ENCODE results near the gene METTL8.

The METTL8 gene, protein sequence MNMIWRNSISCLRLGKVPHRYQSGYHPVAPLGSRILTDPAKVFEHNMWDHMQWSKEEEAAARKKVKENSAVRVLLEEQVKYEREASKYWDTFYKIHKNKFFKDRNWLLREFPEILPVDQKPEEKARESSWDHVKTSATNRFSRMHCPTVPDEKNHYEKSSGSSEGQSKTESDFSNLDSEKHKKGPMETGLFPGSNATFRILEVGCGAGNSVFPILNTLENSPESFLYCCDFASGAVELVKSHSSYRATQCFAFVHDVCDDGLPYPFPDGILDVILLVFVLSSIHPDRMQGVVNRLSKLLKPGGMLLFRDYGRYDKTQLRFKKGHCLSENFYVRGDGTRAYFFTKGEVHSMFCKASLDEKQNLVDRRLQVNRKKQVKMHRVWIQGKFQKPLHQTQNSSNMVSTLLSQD

DNA sequence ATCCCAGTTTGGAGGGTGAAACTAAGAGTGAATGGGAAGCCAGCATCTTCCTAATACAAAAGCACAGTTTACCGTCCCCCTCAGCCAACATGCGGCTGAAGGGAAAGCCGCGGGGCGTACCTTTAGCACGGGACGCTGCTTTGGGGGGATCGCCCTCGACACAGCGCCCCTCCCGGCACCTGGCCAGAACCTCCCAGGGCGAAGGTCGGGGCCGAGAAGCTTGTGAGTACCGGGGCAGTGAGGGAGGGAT, at the start of gene METTL8:
METTL8 (minus strand) TSS at position 228 of the 250 bp plus-strand sequence. CDS start 41,805 bp downstream, outside the sequence.
- DNase-seq (ENCODE audit: low spot score): no peak

DNA sequence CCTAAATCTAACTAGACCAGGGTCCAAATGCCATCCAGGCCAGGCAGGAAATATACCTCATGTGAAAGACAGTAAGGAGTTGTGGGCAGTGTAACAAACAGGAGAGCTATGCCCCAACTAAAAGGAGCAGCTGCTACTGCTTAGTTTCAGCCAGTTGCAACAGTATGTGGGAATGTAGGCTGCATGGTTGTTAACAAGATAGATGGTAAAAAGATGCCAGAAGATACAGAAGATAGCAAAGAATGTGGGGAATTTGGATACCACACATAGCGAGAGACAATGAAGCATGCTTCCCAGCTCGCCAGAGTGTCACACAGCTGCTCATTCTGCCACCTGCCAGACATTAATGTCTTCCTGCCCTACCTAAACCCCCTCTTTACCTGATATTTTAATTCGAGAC, 49.1 kb upstream of the METTL8 start:
- no peak for DNase-seq (ENCODE audit: low spot score)

DNA sequence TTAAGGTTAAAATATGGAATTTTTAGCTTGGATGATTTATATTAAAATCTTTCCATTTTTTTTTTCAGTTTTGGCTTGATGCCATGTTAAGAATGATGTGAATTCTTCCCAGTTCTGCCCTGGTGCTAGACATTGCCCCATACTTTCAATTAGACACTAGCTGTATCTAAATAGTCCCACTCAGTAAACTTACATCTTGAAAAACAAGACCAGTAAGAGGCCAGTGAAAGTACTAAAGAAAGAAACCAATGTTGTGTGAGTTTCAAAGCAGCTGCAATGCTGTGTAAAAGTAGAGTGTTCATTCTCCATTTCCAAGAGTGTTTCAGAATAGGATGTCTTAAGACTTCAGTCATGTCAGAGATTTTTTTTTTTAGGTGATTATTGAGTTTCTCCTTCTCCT, 48.5 kb upstream of the METTL8 start:
- no peak for DNase-seq (ENCODE audit: low spot score)

DNA sequence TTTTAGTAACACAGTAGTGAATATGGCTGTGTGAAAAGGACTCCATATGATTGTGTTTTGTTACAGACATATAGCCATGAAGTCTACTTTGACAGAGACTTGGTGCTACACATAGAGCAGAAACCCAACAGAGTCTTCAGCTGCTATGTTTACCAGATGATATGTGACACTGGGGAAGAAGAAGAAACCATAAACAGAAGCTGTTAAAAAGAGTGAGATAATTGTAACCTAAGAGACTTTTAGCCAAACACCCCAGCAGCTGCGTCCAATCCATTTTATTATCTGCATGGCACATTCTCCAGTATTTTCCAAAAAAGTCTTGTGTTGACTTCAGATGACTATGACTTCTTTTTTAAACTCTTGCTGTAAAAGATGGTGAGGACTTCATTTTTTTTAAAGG, 47.1 kb upstream of the METTL8 start:
- no peak for DNase-seq (ENCODE audit: low spot score)

DNA sequence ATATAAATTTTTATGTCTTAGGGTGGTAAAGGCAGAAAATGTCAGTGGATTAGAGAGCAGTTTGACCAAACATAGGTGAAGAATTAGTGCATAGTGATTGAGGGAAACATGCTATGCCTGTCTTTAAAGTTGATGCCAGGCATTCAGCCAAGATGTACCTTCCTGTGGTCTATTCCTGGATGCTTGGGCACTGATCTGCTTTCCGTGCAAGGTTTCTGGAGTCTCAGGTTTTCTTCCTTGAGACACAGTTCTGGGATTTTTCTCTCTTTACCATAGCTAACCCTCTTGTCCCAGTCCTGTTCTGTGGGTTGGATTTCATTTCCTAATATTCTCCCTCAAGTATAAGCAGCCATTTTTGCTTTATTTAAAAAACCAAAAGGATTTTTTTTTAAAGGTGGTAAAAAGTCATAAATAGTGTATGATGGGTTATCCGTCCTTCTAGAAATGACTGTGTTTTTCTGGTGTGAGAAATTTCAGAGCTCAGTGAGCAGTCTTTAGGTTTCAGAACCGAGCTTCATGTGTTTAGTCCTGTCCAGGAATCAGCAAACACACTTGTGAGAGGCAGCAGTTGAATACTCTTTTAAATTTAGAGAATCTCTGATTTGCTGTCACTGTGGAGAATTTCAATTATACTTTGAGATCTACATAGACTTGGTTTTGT, 45.5 kb upstream of the METTL8 start:
- no peak for DNase-seq (ENCODE audit: low spot score)

DNA sequence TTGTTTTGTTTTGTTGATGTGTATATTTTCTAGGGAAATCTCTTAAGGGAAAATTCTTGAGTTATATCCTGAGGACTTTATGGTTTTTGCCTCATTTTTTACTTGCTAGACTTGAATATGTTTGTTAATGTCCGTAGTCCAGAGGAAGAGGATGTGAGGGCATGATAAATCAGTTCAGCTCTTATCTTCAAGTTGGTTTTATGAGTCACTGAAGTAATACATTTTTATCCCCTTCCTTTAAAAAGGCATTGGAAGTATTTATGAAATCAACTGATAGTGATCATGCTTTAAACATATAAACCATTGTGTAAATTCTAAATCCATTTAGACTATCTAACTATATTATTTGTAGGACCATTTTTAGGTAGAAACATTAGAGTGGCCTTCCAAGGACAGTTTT, 44.6 kb upstream of the METTL8 start:
- DNase-seq (ENCODE audit: low spot score): no peak

DNA sequence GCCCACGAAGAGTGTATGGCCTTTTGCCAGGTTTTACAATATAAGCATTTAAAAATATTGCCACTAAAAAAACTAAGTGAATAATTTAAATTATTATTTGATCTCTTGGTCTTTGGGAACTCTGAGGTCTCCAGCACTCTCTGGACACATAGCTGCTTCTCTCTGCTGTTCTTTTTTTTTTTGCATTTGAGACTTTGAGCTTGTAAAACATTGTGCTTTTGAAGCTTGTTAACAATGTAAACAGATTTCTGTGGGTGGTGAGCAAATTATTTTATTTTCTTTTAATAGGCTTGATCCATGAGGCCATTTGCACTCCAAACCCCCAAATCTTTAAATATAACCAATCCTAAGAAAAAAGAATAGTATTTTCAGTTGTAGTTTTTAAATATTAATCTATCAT, 42.2 kb upstream of the METTL8 start:
- no peak for DNase-seq (ENCODE audit: low spot score)

DNA sequence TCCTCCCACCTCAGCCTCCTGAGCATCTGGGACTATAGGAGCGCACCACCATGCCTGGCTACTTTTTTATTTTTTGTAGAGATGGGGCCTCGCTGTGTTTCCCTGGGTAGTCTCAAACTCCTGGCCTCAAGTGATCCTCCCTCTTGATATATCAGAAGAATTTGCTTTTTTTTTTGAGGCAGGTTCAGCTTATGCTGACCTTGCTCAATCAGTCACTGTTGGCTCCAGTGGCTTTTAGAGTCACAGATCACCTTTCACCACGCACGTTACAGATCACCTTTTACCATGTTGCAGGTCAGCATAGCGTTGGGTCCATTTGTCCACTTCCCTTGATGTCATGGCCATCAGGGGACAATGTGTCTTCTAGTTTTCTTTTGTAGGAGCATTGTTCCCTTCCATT, 36.3 kb upstream of the METTL8 start:
- DNase-seq (ENCODE audit: low spot score): no peak

DNA sequence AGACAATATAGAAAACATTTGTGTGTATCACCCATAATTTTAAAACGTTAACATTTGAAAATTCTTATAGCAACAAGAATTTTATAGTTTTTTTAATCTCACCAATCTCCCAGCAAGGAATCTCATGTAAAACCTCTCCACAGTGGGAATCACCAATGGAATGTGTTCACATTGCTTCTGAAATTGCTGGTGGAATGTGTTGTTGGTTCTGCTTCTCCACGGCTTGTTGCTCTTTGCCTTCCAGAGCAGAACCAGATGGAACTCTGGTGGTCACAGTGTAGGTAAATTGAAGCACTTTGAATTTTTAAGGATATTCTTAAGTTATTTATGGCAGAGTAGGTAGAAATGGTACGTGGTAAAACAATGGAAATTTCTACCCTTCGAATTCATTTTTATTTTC, 35.4 kb upstream of the METTL8 start:
- DNase-seq (ENCODE audit: low spot score): no peak

DNA sequence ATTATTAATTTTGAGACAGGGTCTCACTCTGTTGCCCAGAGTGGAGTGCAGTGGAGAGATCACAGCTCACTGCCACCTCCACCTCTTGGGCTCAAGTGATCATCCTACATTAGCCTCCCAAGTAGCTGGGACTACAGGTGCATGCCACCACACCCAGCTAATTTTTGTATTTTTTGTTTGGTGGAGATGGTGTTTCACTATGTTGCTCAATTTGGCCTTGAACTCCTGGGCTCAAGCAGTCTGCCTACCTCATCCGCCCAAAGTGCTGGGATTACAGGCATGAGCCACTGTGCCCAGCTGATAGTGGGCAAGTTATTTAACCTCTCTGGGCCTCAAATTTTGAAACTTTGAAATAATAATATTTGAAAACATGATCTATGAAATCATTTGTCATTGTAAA, 26.7 kb upstream of the METTL8 start:
- DNase-seq (ENCODE audit: low spot score): no peak

DNA sequence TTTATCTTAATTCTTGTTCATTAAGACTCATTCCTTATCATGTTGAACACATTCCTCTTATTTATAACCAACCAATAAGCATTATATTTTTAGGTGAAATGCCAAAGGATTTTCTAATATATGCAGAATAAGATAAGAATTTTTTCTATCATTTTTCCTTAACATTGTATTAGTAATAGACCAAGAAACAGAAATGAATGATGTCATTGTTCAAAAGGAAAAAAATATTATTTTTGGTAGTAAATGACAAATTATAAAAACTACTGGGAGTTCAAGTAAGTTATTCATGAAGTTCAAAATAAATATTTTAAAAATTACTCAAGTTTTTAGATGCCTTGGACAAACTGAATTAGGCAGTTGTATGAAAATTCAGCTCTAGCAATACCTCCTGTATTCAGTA, 25.7 kb upstream of the METTL8 start:
- DNase-seq (ENCODE audit: low spot score): no peak

DNA sequence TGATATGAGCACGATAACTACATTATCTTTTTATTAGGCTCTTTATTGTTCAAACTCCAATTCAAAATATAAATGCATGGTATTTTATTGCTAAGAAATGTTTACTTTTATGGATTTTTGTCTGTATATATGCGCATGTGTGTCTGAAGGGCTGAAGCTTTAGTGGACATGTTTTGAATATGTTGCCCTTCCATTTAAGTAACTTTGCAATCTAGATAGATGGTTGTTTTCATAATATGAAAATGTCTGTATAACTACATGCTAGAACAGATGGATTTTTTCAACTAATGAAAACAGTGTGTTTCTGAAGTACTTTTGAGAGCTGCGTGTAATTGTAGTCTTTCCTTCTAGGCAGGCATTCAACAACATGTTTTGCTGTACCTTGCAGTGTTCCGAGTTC, 19.0 kb upstream of the METTL8 start:
- DNase-seq (ENCODE audit: low spot score): no peak

DNA sequence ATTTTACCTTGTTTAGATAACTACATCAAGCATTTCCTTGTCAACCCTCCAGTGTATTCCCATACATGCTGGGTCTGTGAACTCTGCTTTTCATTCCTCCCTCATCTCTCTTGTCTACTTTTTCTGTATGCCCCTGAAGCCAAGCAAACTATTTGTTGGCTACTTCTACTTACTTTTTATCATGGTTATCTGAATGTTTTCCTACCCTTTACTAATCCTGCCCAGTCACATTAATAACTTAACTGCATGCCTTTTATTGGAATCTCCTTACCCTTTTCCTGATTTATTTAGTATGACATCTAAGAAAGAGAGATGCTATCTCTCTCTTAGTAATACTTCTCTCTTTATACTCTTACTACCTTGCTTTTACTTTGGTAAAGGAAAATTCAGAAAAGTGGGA, 17.3 kb upstream of the METTL8 start:
- no peak for DNase-seq (ENCODE audit: low spot score)

DNA sequence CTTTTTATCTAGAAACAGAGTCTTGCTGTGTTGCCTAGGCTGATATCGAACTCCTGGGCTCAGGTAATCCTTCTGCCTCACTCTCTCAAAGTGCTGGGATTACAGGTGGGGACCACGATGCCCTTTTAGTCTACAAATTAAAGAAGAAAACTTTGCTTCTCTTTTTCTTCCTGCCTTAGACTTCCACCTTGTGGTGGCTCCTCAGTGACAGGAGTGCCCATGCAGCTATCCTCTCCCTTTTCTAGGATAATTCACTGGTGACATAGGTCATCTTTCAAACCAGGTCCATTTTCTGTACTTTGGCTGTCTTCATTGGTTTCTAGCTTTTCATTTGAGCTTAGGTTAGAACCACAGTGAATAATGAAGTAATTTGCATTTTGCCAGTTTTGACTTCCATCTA, 13.9 kb upstream of the METTL8 start:
- no peak for DNase-seq (ENCODE audit: low spot score)

DNA sequence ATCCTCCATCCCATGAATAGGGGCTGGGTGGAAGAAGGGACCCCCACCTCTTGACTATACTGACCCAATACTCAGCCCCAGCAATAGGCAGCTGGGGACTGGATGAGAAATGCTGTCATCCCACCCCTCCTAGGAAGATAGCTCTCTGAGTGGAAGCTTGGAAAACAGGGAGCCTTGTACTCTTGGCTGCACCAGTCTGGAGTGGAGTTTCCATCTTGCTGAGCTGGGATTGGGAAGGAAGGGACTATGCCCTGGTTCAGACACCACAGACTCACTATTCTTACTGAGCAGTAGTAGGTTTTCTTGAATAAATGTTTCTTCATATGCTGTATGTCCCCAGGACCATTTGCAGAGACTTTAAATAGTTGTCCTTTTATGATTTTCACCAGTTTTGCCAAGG, 7.7 kb upstream of the METTL8 start:
- no peak for DNase-seq (ENCODE audit: low spot score)

DNA sequence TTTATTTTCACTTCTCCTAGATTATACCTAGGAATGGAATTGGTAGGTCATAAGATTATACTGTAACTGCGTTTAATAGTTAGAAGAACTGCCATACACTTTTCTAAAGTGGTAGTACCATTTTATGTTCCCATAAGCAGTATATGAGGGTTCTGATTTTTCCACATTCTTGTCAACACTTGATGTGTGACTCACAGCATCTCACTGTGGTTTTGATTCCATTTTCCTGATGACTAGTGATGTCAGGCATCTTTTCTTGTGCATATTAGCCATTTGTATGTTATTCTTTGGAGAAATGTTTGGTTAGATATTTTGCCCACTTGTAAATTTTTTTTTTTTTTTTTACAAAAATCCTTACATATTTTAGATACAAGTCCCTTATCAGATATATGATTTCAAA, 2.5 kb upstream of the METTL8 start:
- no peak for DNase-seq (ENCODE audit: low spot score)

DNA sequence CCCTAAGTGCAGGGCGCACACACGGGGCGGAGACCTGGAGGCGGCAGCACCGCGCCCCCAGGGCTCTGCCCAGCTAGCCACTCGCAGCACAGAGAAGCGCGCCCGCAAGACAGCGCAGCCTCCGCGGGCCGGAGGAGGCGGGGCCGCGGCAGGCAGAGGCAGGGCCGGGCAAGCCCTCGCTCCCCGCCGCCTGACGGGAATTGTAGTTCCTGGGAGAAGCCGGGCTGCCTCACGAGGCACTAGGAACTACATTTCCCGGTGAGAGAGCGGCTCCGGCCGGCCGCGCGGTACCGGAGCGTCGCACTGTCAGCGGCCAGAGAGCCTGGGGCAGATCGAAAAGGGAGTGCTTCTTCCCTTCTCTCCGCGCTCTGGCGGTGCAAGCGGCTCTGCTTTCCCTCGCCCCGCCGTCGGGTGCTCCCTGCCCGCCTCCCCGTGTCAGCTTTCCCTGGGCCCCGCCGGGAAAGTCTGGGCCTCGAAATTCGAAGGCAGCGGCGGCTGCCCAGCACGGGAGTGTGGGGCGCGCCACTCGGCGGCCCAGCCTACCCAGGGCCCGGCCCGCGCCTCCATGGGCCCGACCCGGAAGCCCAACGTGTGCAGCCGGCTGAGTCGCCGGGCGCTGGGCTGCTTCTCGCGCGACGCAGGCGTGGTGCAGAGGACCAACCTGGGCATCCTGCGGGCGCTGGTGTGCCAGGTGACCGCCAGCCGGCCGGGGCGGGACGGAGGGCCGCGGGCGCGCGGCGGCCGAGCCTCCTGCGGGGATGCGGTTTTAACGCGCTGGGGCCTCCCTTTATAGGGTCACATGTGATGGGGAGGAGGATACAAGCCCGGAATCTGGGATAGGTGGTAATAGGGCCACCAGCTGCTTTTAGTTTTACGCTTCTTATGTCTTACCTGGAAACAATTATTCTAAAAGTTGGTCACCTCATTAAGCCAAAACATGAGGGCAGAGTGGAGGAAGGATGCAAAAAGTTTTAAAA, 511 bp upstream of the METTL8 start, which contains the start of gene DCAF17:
DCAF17 (plus strand) TSS at position 214 of the 977 bp plus-strand sequence; CDS start at position 566, 352 bp downstream.
- DNase-seq (ENCODE audit: low spot score): peak; percentile 97

DNA sequence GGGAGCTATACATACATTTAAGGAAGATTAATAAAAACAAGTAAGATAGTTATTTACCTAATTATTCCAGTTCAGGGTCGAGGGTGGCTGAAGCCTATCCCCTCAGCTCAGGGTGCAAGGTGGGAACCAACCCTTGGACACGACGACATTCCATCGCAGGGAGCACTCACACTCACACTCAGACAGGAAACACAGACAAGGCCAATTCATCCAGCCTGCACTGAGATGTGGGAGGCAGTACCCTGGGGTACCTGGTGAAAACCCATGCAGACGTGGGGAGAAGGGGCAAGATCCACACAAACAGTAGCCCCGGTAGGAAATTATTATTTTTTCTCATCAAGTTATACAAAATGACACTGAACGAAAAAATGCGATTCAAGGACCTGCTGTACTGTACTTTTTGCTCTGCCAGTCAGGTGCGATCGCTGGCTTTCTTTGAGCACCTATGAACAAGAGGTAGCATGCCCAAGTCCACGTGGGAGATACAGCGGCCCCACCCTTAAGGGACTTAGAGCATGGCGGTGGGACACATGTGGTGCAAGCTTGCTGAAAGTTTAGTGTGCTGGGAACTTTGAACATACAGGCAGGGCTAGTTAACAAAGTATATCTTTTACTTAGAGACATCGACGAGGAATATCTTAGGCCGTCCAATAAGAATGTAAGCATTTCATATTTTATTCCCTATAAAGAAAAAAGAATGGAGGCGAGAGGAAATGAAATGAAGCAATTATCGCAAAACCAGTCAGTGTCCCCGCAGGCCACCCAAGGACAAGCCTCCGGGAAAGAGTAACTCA, 624 bp downstream of the METTL8 start:
- DNase-seq (ENCODE audit: low spot score): peak; percentile 31

DNA sequence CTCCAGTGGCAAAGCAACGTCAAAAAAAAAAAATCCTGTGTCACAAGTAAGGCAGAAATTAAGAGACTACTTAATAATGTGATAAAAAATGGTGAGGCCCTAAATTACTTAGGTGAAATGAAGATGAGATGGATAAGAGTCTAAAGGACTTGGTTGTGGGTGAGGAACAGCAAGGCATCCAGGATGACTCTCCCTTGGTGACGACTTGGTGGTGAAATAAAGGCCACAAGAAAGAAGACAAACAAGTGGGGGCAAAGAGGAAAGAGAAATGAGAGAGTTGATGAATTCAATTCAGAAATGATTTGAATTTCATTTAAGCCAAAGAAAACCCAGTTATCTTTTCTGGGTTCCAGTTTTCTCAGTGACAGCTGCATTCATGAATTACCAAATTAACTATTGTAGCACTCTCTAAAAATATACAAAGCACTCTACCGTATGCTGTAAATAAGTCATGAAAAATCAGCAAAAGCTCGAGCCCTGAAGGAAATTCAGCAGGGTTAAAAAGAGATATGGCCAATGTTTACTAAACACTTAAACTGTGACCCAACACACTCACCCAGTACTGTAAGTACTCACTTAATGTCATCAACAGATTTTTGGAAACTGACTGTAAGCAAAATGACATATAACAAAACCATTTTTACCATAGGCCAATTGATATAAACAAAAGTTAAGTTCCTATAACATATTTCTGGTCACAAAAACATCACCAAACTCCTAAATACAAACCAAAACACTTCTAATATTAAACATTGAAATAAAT, 1.4 kb downstream of the METTL8 start:
- no peak for DNase-seq (ENCODE audit: low spot score)

DNA sequence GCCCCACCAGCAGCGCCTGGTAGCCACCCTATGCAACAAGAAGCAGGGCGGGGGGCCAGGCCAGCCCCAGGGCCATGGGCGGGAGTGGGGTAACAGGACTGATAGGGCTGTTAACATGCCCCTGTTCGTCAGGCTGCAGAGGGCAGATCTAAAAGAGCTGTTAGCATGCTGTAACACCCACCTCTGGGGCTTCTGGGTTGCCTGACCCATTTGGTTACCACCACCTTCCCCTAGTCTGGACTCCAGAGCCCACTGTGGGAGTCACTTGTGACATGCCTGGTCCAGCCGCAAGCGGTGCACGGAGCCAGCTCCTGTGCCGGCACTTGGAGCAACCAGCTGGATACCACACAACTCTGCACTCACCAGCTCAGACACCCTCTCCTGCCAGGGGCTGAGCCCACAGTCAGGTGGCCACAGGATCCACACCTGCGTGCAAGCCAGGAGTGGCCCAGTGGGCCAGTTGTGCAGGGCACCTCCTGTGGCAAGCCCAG, 2.1 kb downstream of the METTL8 start:
- DNase-seq (ENCODE audit: low spot score): no peak

Measured in pons (tissue), 1 donor.